NB4 (cell line): Measurements from ENCODE around the gene ARAF.

Experiments used
- CTCF ChIP-seq: IDR thresholded peaks from one replicate; pipeline ENCODE4 v1.5.1; 2012; ENCODE audit warnings: low read depth, low read length
- POLR2A ChIP-seq: IDR thresholded peaks from 2 replicates; pipeline ENCODE4 v1.6.1; 2011; ENCODE audit warnings: mild to moderate bottlenecking; ENCODE audit not compliant: insufficient read length; ENCODE audit errors: extremely low read depth

GRCh38 chrX:47556045-47556623, 4.9 kb upstream of the ARAF start:
- TF ChIP-seq CTCF = no peak
- no peak for TF ChIP-seq POLR2A
